CD4-positive, alpha-beta T cell treated with Interleukin-15 for 1 hour (primary cell): ENCODE data around the gene SPACA5.
A peak's percentile ranks its signal among the peaks of the same experiment; 100 is the strongest.
"Not testable (repeated sequence)": the region's sequence is repeated elsewhere in the genome, so short reads cannot be mapped to it uniquely, and the experiment has no call there.

ENCODE experiments used
- DNase-seq: peaks from one replicate; pipeline ENCODE4 v3.0.0-alpha.2; 2020

The SPACA5 gene

DNA sequence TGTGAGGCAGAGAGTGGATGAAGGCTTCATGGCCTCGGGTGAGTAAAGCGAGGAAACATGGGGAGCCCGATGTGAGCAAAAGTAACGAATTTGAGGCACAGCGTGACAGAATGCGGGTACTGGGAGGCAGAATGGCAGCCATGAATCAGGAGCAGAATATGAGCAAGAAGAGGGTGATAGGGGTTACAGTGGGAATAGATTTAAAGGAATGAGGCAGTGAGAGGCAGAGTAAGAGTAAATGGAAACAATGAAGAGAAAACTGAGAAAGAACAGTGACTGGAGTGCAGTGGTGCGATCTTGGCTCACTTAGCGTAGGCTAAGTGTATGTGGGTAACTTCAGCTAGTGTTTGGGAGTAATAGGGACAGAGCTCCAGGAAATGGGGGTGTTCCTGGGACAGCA lies at the start of gene SPACA5:
Gene SPACA5, plus strand, starts transcription at position 301 of the 400 bp plus-strand sequence. CDS start 815 bp downstream, outside the sequence.
- not testable (repeated sequence) for DNase-seq

DNA sequence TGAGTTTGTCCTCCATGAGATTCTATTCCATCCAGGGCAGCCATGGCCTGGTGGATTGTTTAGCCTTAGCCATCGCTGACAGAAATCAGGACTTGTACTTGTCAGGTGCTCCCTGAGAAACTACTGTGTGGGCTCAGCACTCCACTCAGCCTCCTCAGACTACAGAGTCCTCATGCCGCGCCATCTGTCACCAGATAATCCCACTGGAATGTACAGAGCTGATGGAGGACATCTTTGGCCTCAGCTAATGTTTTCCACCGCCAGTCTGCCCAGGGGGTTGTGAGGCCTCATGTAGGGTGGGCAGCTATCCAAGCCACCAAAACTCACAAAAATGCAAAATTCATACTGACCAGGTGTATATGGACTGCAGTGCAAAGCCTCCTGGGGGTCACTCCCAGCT lies 48.6 kb upstream of the SPACA5 start:
- DNase-seq: not testable (repeated sequence)

DNA sequence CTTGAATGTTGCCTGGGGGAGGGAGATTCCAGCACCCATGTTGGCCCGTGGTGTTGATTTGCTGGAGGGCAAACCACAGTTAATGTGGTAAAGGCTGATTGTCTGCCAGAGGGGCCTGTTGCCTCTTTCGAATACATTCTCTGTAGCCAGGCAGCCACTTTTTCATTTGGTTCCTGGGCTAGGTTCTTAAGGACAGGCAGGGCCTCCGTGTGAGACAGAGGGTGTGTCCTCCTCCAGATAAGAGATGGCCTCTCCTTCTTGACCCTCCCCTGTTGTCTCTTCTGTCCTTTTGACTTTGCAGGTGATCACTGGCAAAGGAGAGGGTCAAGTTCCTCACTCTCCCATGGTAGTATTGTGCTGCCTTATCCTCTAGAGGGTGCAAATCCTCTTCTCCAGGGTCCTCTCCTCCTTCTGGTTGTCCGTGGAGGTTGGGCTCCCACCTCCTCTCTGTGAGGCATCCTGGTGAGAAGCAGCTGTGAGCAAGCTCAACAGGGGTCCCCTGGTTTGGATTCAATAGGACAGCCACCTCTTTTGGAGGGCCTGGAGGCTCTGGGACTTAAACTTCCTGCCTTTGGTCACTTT lies 47.9 kb upstream of the SPACA5 start:
- DNase-seq: no peak

DNA sequence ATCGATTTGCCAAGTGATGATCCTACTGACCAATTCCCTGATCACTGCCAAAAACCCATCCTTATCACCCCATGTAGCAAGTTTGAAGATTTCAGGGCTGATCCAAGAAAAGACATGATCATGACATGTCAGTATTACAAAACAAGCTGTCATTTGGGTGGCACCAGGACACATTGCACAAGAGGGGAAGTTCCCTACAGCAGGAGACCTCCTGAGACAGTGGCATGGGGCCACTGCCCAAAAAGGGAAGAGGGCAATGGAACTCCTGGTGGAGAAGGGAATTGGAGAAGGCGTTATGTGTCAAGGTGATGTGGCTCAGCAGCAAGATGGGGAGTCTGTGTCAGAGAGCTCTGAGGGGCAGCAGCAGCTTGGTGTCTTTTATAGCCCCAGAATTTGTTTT lies 46.4 kb upstream of the SPACA5 start:
- DNase-seq: peak; percentile 37

DNA sequence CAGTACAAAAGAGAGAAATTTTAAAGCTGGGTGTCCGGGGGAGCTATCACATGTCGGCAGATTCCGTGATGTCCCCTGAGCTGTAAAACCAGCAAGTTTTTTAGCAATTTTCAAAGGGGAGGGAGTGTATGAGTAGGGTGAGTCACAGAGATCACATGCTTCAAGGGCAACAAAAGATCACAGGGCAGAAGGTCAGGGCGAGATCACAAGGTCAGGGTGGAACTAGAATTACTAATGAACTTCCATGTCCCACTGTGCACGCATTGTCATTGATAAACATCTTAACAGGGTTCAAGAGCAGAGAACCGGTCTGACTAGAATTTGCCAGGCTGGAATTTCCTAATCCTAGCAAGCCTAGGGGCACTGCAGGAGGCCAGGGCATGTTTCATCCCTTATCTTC lies 45.0 kb upstream of the SPACA5 start:
- not testable (repeated sequence) for DNase-seq

DNA sequence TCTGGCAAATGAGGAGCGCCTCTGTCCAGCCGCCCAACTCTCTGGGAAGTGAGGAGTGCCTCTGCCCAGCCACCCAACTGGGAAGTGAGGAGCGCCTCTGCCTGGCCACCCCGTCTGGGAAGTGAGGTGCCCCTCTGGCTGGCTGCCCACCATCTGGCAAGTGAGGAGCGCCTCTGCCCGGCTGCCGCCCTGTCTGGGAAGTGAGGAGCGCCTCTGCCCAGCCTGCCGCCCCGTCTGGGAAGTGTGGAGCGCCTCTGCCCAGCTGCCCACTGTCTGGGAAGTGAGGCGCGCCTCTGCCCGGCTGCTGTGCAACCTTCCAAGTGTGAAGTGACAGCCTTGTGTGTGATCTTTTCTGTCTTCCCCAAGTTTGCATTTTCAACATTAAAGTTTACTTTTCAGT lies 41.3 kb upstream of the SPACA5 start:
- not testable (repeated sequence) for DNase-seq

DNA sequence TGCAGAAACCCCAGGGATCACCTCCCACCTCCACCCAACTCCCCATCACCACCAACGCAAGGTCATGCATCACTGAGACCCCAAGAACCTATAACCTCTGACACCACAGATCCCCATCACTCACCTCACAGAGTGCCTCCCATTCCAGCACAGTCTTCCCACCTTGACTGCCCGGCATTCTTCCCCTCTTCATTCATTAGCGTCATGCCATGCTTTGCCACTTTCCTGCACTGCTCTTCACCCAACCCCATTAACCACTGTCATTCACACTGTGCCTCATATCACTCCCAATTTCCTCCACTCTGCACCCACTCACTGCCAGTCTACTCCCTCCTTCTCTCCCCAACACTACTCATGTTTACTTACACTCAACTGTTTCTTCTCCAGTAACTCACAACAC lies 33.6 kb upstream of the SPACA5 start:
- no peak for DNase-seq

DNA sequence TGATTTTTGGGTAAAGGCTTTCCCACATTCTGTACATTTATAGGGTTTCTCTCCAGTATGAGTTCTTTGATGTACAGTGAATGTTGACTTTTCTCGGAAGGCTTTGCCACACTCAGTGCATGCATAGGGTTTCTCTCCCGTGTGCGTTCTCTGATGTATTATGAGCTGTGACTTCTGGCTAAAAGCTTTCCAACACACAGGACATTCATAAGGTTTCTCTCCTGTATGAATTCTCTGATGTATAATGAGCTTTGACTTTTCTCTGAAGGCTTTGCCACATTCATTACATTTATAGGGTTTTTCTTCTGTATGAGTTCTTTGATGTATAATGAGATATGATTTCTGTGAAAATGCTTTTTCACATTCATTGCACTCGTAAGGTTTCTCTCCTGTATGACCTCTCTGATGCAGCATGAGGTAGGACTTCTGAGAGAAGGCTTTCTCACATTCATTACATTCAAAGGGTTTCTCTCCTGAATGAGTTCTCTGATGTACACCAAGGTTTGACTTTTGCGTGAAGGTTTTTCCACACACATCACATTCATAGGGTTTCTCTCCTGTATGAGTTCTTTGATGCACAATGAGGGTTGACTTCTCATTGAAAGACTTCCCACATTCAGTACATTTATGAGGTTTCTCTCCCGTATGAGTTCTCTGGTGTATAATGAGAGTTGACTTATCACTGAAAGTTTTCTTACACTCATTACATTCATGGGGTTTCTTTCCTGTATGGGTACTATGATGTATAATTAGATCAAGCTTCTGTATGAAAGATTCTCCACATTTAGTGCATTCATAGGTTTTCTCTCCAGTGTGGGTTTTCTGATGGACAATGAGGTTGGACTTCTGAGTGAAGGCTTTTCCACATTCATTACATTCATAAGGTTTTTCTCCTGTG lies 30.3 kb upstream of the SPACA5 start:
- no peak for DNase-seq

DNA sequence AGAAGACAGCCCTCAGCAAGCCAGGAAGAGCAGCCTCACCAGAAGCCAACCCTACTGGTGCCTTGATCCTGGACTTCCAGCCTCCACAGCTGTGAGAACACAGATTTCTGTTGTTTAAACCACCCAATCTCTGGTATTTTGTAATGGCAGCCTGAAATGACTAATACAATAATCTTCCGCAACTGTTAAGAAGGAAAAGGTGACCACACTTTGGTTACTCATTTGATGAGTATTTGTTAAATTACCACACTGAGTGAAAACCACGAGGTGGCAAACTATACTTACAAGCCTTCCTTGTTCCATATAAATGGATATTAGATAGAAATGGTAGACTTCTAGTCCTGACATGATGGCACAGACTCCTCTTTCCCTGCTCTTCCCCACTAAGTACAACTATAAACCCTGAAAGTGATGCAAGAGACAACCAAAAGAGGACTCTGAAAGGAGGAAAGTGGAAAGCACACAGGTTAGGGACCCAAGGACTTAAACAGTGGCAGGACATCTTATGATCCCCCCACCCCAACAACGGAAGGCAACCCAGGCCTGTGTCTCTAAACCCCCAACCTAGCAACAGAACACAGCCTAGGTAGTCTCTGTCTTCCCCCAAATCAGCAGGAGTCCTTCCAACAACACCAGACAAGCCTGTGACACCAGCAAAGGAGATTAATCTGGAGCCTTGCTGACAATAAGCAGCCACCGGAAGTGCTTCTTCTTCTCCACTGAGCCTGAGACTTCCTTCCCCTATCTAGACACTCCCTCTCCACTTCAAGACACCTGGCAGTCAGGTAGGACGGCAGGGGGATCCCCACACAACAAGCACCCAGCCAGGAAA lies 15.3 kb upstream of the SPACA5 start:
- DNase-seq: no peak

DNA sequence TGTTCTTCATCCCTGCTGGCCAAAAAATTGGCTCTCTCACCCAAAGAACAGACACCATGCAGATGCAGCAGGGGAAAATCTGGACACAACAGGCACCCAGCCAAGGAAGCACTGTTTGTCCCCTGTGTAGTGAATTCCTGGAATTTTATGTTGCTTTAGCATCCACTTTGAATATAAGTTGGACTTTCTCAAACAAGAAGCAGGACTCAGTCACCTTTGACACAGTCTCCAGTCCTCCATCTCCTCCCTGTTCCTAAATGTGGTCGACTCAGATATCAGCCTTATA lies 14.8 kb upstream of the SPACA5 start:
- no peak for DNase-seq

DNA sequence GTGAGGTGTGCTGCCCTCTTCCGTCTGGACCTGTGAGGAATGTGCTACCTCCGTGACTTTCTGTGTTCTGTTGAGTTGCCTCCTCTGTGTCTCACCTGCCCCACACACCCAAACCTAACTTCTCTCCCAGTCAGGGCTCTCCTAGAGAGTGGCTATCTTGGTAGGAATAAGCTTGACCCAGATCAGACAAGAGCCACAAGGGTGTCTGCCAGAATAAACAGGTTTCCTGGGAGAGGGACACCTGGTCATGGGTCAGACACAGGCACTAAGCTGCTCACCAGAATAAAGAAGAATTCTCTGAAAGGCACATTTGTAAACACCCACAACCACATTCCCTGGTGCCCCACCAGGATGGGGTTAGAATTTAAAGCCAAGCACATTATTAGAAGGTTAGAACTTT lies 14.1 kb upstream of the SPACA5 start:
- no peak for DNase-seq

DNA sequence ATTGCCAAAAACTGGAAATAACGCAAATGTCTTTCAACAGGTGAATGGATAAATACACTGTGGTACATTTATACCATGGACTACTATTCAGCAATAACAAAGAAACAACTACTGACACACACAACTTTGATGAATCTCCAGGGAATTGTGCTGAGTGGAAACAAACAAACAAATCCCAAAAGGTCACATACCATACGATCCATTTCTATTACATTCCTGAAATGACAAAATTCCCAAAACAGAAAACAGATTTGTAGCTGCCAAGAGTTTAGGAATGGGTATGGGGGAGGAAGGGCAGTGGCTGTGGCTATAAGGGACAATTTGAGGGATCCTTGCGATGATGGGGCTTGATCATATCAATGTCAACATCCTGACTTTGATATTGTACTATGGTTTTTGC lies 5.5 kb upstream of the SPACA5 start:
- DNase-seq: no peak

DNA sequence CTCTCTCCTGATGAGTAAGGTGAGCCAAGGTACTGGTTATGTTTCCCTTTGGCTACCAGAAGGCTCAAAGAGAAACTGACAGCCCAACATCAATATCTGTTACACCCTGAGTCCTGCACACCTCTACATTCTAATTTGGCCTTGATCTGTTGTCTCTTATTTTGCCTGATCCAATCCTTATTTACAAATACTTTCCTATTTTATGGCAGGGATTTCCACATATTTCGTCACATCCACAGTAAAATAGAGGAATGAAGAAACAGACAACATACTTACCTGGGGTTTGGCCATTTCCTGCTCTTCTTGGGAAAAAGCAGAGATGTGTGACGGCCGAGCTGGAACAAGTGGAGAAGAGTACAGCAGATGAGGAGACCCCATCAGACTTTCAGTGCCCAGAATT lies 4.5 kb upstream of the SPACA5 start:
- DNase-seq: no peak

DNA sequence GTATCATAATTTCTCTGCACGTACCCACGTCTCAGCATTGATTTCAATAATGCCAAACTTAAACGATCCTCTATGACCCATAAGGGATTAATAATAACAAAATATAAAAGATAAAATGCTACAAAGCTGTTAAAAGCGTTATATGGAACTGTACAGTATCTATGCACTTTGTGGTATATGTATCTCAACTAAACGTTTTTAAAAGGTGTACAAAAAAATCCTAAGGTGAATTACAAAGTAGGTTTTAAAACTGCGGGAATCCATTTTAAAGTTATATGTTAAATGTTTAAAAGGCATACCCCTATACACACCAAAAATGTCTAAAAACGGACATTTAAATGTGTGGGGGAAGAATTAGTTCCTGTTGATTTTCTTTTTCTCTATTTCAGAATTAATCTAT lies 3.9 kb upstream of the SPACA5 start:
- no peak for DNase-seq

DNA sequence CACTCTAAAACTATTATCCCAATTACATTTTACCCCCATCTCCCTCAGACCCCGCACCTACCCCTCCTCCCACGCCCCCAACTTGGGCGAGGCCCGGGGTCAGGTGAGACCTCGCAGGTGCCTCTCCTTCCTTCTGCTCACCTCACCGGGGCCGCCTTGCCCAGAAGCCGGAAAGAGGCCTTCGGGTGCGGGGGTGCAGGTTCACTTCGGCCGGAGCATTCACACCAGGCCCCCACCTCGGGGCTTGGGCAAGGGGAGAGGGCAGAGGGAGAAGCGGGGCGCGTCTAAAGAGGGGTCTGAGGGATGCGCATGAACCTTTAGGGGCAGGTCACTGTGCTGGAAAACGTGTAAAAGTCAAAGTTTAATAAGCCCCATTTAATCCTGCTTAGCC lies 3.4 kb upstream of the SPACA5 start:
- DNase-seq: no peak

DNA sequence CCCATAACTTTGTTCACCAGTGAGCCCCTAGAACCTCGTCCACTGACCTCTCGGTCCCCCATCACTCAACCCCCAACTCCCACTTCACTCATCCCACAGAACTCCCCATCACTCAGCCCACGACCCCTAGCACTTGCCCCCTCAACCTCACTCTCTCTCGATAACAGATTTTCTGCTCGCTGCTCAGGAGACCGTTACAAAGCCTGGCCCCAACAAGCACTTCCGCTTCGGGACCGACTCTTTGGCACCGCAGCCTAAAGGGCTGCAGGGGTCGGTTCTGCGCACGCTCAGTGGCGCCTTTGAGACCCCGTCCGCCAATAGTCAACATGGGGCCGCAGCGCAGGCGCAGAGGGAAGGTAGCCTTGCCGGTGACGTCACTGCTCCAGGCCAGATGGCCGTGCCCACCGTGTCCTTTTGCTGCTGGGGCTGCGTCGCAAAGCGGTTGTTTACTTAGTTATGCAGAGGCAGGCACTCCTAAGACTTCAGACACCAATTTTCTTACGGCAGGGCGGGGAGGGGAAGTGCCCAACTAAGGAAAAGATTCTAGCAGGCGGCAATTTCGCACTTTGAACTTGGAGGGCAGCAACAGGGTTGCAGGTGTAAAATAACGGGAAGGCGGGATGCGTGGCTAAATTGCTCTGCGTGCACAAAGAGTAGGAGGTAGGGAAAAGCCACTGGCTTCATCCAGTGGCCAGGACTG lies 2.9 kb upstream of the SPACA5 start, which contains the start of gene ZNF182:
Gene ZNF182, minus strand, starts transcription at position 232 of the 700 bp plus-strand sequence. CDS start 1,380 bp downstream, outside the sequence.
- peak; percentile 96 for DNase-seq

DNA sequence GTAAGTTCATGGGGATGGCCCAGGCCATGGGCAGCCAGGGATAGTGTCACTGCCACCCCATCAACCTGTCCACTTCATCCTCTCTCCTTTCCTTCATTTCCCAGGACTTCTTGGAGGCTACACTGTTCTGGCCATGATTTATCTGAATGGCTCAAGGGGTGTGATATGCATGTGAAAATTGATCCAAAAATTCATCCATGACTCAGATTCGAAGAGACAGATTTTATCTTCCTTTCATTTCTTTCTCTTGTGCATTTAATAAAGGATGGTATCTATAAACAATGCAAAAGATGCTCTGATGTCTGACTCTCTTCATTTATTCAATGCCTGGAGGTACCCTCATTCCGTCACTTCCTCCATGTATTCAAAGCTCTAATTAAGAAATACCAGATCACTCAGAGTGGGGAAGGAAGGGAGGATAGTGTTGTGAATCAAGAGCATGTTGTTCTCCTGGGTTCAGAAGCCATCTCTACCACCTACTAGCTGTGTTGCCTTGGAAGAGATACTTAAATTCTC lies 2.7 kb downstream of the SPACA5 start:
- not testable (repeated sequence) for DNase-seq

DNA sequence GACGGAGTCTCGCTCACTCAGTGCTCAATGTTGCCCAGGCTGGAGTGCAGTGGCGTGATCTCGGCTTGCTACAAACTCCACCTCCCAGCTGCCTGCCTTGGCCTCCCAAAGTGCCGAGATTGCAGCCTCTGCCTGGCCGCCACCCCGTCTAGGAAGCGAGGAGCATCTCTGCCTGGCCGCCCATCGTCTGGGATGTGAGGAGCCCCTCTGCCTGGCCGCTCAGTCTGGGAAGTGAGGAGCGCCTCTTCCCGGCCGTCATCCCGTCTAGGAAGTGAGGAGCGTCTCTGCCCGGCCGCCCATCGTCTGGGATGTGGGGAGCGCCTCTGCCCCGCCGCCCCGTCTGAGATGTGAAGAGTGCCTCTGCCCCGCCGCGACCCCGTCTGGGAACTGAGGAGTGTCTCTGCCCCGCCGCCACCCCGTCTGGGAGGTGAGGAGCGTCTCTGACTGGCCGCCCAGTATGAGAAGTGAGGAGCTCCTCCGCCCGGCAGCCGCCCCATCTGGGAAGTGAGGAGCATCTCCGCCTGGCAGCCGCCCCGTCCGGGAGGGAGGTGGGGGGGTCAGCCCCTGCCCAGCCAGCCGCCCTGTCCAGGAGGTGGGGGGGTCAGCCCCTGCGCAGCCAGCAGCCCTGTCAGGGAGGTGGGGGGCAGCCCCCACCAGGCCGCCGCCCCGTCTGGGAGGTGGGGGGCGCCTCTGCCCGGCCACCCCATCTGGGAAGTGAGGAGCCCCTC lies 10.0 kb downstream of the SPACA5 start:
- DNase-seq: not testable (repeated sequence)

DNA sequence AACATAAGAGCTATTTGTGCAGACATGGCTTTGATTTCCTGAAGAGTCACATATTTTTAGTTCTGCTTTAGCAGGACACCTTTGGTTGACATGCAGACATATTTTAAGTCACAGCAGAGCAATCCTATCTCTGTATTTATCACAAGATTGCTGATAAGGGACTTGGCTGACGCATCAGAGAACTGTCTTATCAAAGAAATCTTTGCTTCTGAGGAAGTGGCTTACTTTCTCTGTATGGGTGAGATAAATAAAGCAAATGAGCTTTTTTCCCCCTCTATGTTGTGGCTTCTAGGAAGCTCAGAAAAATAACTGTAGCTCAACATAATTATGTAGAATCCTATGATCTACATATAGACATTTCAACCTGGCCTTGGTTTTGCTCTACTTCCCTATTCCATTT lies 13.1 kb downstream of the SPACA5 start:
- DNase-seq: not testable (repeated sequence)

DNA sequence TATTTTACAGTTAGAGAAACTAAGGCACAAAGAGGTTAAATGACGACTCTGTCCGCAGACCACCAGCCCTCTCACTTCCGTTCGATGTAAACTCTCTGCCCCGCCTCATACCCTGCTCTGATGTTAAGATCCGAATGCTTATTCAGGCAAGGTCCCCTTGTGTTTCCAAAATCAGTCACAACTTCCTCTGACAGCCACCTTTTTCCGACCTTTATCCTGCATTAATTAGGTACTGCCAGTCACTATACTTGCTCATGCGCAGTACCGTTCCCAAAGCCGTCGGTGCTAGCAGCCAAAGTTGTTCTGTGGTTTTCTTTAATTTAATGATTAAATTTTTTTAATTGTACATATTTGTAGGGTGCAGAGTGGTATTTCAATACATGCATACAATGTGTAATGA lies 13.7 kb downstream of the SPACA5 start:
- DNase-seq: not testable (repeated sequence)

DNA sequence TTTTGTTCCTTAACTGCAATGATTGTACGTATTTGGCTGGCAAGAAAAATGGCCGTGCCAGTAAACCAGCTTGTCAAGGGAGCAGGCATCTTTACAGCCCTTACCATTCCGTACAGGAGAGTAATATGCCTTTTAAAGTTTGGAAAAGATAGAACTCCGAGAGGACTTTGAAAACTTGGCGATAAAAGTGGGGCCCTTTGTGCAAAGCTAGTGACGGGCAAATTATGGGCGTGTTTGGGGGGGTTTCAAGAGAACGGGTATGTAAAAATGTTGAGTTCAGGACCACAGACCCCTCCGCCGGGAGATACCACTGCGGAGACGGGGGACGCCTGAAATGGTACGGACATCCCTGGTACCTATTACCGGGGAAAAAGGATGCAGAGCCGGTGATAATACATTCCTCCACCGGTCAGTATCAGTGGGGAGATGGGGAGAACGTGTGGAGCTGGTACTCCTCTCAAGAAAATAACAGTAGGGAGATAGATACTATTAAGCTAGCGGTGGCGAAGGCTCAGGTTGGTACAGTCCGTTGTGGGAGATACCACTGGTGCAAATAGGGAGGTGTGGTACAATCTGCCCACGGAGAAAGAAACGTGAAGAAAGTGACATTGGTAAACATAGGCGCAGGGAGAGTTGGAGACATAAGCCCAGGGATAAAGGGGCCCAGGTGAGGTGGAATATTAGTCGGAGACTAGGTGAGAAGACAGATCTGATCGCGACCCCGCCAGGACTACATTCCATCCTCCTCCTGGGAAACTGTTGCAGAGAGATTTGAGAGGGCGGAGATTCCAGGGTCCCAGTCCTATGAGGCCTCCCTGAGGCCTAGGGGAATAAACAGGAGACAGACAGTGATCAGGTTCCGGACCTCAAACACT lies 14.5 kb downstream of the SPACA5 start:
- peak; percentile 70 for DNase-seq
